IPS-18a (cell line): ENCODE measurements around the gene TTC3.

ENCODE experiments used
- H3K27ac ChIP-seq: one replicate; pipeline ENCODE4 v1.5.1; 2013; ENCODE audit warnings: low read length
- H3K27me3 ChIP-seq: one replicate; pipeline ENCODE4 v1.6.1; 2013; ENCODE audit warnings: mild to moderate bottlenecking, low read length; ENCODE audit not compliant: control insufficient read depth, insufficient read depth
- H3K36me3 ChIP-seq: one replicate; pipeline ENCODE4 v1.6.1; 2013; ENCODE audit warnings: low read depth, low read length; ENCODE audit not compliant: control insufficient read depth
- H3K4me1 ChIP-seq: one replicate; pipeline ENCODE4 v1.6.1; 2013; ENCODE audit warnings: low read depth, low read length; ENCODE audit not compliant: control insufficient read depth
- H3K4me3 ChIP-seq: one replicate; pipeline ENCODE4 v1.5.1; 2013; ENCODE audit warnings: low read length
- H3K9ac ChIP-seq: one replicate; pipeline ENCODE4 v1.6.1; 2013; ENCODE audit warnings: mild to moderate bottlenecking, low read length, moderate library complexity
- H3K9me3 ChIP-seq: one replicate; pipeline ENCODE4 v1.6.1; 2013; ENCODE audit warnings: low read depth, low read length; ENCODE audit not compliant: control insufficient read depth

The TTC3 gene

GRCh38 chr21:37076087-37076850 lies 3.2 kb downstream of the TTC3 start:
- H3K4me3 ChIP-seq: no peak overlapping the region
- no peak overlapping the region for H3K27ac ChIP-seq
- no peaks in the 10 kb centered on the region for H3K9me3 ChIP-seq
- peaks cover 27% of the 10 kb centered on the region for H3K27me3 ChIP-seq
- H3K9ac ChIP-seq: no peak overlapping the region
- H3K36me3 ChIP-seq: no peaks in the 10 kb centered on the region
- peaks cover 11% of the 10 kb centered on the region for H3K4me1 ChIP-seq

GRCh38 chr21:37077403-37077802 lies 4.3 kb downstream of the TTC3 start:
- Histone ChIP-seq H3K9me3 (no peaks in the 10 kb centered on the region), H3K27ac (no peak overlapping the region), H3K27me3 (peaks cover 27% of the 10 kb centered on the region), H3K36me3 (no peaks in the 10 kb centered on the region), H3K4me3 (no peak overlapping the region), H3K9ac (no peak overlapping the region), H3K4me1 (peaks cover 6% of the 10 kb centered on the region)

GRCh38 chr21:37079211-37079824 lies 6.3 kb downstream of the TTC3 start:
- Histone ChIP-seq H3K27ac (no peak overlapping the region), H3K9me3 (no peaks in the 10 kb centered on the region), H3K4me3 (no peak overlapping the region), H3K4me1 (peaks cover 6% of the 10 kb centered on the region), H3K9ac (no peak overlapping the region), H3K27me3 (peaks cover 18% of the 10 kb centered on the region), H3K36me3 (no peaks in the 10 kb centered on the region)

- Histone ChIP-seq H3K9ac (no peak overlapping the region), H3K4me3 (no peak overlapping the region), H3K9me3 (no peaks in the 10 kb centered on the region), H3K27ac (no peak overlapping the region), H3K27me3 (no peaks in the 10 kb centered on the region), H3K36me3 (no peaks in the 10 kb centered on the region), H3K4me1 (no peaks in the 10 kb centered on the region)
Measured at GRCh38 chr21:37082375-37082774, 9.3 kb downstream of the TTC3 start.

GRCh38 chr21:37082856-37083528 lies 9.9 kb downstream of the TTC3 start:
- H3K27ac ChIP-seq: no peak overlapping the region

GRCh38 chr21:37085726-37086125 lies 12.7 kb downstream of the TTC3 start:
- H3K9ac ChIP-seq: no peak overlapping the region
- H3K27me3 ChIP-seq: no peaks in the 10 kb centered on the region
- H3K27ac ChIP-seq: no peak overlapping the region
- peaks cover 1% of the 10 kb centered on the region for H3K36me3 ChIP-seq
- no peak overlapping the region for H3K4me3 ChIP-seq
- H3K4me1 ChIP-seq: no peaks in the 10 kb centered on the region
- no peaks in the 10 kb centered on the region for H3K9me3 ChIP-seq

More at GRCh38 chr21:37082856-37083528, 9.9 kb downstream of the TTC3 start:
- Histone ChIP-seq H3K36me3 (no peaks in the 10 kb centered on the region), H3K4me1 (no peaks in the 10 kb centered on the region), H3K9ac (no peak overlapping the region), H3K9me3 (no peaks in the 10 kb centered on the region), H3K4me3 (no peak overlapping the region), H3K27me3 (no peaks in the 10 kb centered on the region)

GRCh38 chr21:37087188-37087587 lies 14.1 kb downstream of the TTC3 start:
- Histone ChIP-seq H3K27me3 (no peaks in the 10 kb centered on the region), H3K4me3 (no peak overlapping the region), H3K27ac (no peak overlapping the region)

GRCh38 chr21:37088186-37088735 lies 15.2 kb downstream of the TTC3 start:
- no peak overlapping the region for H3K4me3 ChIP-seq
- no peak overlapping the region for H3K9ac ChIP-seq
- H3K27ac ChIP-seq: no peak overlapping the region
- no peaks in the 10 kb centered on the region for H3K9me3 ChIP-seq
- peaks cover 4% of the 10 kb centered on the region for H3K36me3 ChIP-seq
- H3K27me3 ChIP-seq: no peaks in the 10 kb centered on the region
- no peaks in the 10 kb centered on the region for H3K4me1 ChIP-seq

More at GRCh38 chr21:37087188-37087587, 14.1 kb downstream of the TTC3 start:
- Histone ChIP-seq H3K4me1 (no peaks in the 10 kb centered on the region), H3K36me3 (peaks cover 4% of the 10 kb centered on the region), H3K9ac (no peak overlapping the region), H3K9me3 (no peaks in the 10 kb centered on the region)

GRCh38 chr21:37093977-37094376 lies 20.9 kb downstream of the TTC3 start:
- Histone ChIP-seq H3K4me3 (no peak overlapping the region), H3K27ac (no peak overlapping the region), H3K9me3 (no peaks in the 10 kb centered on the region), H3K4me1 (no peaks in the 10 kb centered on the region), H3K9ac (no peak overlapping the region), H3K36me3 (peaks cover 8% of the 10 kb centered on the region), H3K27me3 (no peaks in the 10 kb centered on the region)

- no peak overlapping the region for H3K27ac ChIP-seq
- no peak overlapping the region for H3K4me3 ChIP-seq
- H3K27me3 ChIP-seq: no peaks in the 10 kb centered on the region
- H3K4me1 ChIP-seq: no peaks in the 10 kb centered on the region
- no peaks in the 10 kb centered on the region for H3K9me3 ChIP-seq
- peaks cover 6% of the 10 kb centered on the region for H3K36me3 ChIP-seq
- H3K9ac ChIP-seq: no peak overlapping the region
Measured at GRCh38 chr21:37095821-37096220, 22.8 kb downstream of the TTC3 start.

- no peak overlapping the region for H3K4me3 ChIP-seq
- H3K27me3 ChIP-seq: no peaks in the 10 kb centered on the region
- H3K27ac ChIP-seq: no peak overlapping the region
- peaks cover 4% of the 10 kb centered on the region for H3K36me3 ChIP-seq
- no peaks in the 10 kb centered on the region for H3K9me3 ChIP-seq
- H3K4me1 ChIP-seq: no peaks in the 10 kb centered on the region
- no peak overlapping the region for H3K9ac ChIP-seq
Measured at GRCh38 chr21:37098751-37099150, 25.7 kb downstream of the TTC3 start.
